IPS DF 6.9 (cell line): ENCODE measurements around the gene MED25.

Experiments used
- DNase-seq: peaks from one replicate; pipeline ENCODE4 v3.0.0-alpha.2; 2013; ENCODE audit warnings: low read depth, low spot score
- H3K27ac ChIP-seq: one replicate; pipeline ENCODE4 v1.5.1; 2013; ENCODE audit warnings: low read length, control low read depth
- H3K27me3 ChIP-seq: 2 replicates; pipeline ENCODE4 v1.6.1; 2013; ENCODE audit warnings: mild to moderate bottlenecking, low read length; ENCODE audit not compliant: control insufficient read depth, insufficient read depth
- H3K36me3 ChIP-seq: 2 replicates; pipeline ENCODE4 v1.6.1; 2013; ENCODE audit warnings: low read length; ENCODE audit not compliant: control insufficient read depth, insufficient read depth
- H3K4me1 ChIP-seq: 2 replicates; pipeline ENCODE4 v1.6.1; 2013; ENCODE audit warnings: low read length; ENCODE audit not compliant: control insufficient read depth, insufficient read depth
- H3K4me3 ChIP-seq: 2 replicates; pipeline ENCODE4 v1.5.1; 2013; ENCODE audit warnings: mild to moderate bottlenecking, low read length
- H3K9me3 ChIP-seq: 2 replicates; pipeline ENCODE4 v1.6.1; 2013; ENCODE audit warnings: low read length, inconsistent platforms; ENCODE audit not compliant: control insufficient read depth, insufficient read depth
- whole genome bisulfite sequencing: extraction: QIAGEN DNeasy Blood & Tissue Kit; methylation state at CpG from one replicate; pipeline ENCODE4 v1.1.7; 2013; ENCODE audit warnings: mixed read lengths, missing lambda C conversion rate; ENCODE audit not compliant: insufficient read length, insufficient coverage; 5-methylcytosine and 5-hydroxymethylcytosine counted together

Gene MED25

DNA sequence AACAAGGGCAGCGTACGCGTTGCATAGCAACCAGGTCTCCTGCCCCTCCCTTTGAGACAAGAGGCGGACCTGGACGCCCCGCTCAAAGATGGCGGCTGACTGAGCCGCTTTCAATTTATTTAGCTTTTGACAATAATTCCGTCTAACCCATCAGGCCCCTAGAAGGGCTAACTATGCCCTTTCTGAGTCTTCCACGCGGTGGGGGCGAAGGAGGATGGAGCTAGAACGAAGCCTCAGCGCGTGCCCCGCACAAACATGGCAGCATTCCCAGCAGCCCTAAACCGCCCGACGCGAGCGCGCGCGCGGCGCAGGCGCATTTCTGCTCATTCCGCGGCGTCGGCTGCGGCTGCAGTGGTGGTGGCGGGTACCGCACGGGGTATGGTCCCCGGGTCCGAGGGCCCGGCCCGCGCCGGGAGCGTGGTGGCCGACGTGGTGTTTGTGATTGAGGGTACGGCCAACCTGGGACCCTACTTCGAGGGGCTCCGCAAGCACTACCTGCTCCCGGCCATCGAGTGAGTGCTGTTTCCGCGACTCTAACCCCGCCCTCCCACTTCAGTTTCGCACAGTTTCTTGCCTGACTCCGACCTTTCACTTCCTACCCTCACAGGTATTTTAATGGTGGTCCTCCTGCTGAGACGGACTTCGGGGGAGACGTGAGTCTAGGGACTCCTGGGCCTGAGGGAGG lies at the start of gene MED25:
MED25 (plus strand) TSS at position 326 of the 685 bp plus-strand sequence; CDS start at position 379, 53 bp downstream.
- H3K27me3 ChIP-seq, result no peaks in the 10 kb centered on the region
- H3K9me3 ChIP-seq, result no peaks in the 10 kb centered on the region
- WGBS, result no CpG with 5 or more reads among the region's 57 CpGs
- 0 out of 2 replicates have a peak, but pooled peaks cover 1% of the 10 kb centered on the region for H3K4me1 ChIP-seq
- peak within 1 kb of the TSS; percentile 71 for H3K4me3 ChIP-seq
- no peaks in the 10 kb centered on the region; the same call in 1 of the 2 replicates for H3K36me3 ChIP-seq
- no peak within 1 kb of the TSS for H3K27ac ChIP-seq
- DNase-seq, result no peak

DNA sequence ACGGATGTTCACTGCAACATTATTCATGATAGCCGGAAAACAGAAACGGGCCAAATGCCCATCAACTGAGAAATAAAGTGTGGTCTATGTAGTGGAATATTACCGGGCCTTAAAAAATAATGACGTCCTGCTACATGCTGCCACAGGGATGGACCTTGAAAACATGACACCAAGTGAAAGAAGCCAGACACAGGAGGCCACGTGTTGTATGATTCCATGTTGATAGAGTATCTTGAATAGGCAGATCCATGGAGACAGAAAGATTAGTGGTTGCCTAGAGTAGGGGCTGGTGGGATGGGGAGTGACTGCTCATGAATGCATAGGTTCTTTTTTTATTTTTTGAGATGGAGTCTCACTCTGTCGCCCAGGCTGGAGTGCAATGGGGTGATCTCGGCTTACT lies 47.6 kb upstream of the MED25 start:
- Histone ChIP-seq H3K4me1 (no peaks in the 10 kb centered on the region), H3K9me3 (no peaks in the 10 kb centered on the region), H3K4me3 (no peak overlapping the region), H3K27ac (no peak overlapping the region), H3K36me3 (no peaks in the 10 kb centered on the region), H3K27me3 (no peaks in the 10 kb centered on the region)
- no peak for DNase-seq
- WGBS, result no CpG with 5 or more reads among the region's 8 CpGs

DNA sequence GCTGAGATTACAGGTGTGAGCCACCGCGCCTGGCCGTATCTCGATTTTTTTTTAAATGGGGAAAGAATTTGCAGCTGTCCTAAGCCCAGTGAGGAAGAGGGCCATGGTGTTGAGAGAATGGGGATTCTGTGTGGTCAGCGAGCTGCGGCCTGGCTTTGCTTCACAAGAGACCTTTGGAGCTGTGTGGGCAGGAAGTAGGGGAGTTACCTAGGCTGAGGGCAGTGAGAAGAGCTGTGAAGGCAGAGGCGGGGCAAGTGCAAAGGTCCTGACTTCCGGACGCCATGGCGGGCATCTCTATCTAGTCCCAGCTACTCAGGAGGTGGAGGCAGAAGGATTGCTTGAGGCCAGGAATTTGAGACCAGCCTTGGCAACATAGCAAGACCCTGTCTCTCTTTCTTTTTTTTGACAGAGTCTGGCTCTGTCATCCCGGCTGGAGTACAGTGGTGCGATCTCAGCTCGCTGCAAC lies 46.4 kb upstream of the MED25 start:
- WGBS, result no CpG with 5 or more reads among the region's 13 CpGs
- Histone ChIP-seq H3K9me3 (no peaks in the 10 kb centered on the region), H3K36me3 (no peaks in the 10 kb centered on the region), H3K4me3 (no peak overlapping the region), H3K4me1 (no peaks in the 10 kb centered on the region), H3K27ac (no peak overlapping the region), H3K27me3 (no peaks in the 10 kb centered on the region)
- no peak for DNase-seq

DNA sequence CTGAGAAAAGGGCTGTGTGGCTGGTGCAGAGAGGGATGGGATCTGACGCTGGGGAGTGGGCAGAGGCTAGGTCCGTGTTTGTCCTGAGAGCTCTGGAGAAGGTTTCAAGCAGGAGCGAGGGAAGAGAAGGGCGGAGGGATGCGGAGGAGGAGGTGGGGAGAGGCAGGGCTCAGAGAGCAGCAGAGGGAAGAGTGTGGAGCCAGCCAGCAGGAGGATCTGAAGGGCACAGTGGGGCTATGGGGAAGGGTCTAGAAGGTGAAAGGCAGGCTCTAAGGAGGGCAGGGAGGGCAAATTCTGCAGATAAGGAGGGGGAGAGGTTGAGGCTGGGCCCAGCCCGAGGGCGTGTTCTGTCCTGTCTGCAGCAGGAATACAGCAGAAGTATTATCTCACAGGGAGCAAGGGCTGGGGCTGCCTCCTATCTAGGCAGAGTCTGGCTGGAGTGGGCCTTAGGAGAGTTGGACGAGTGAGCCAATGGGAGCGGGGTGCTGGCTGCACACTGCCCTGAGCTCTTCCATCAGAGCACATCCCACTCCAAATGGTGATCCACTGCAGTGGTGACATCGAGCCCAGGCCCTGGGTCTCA lies 45.1 kb upstream of the MED25 start:
- Histone ChIP-seq H3K36me3 (no peaks in the 10 kb centered on the region), H3K27me3 (no peaks in the 10 kb centered on the region), H3K4me3 (no peak overlapping the region), H3K9me3 (no peaks in the 10 kb centered on the region), H3K27ac (no peak overlapping the region), H3K4me1 (no peaks in the 10 kb centered on the region)
- no CpG with 5 or more reads among the region's 10 CpGs for WGBS
- no peak for DNase-seq

DNA sequence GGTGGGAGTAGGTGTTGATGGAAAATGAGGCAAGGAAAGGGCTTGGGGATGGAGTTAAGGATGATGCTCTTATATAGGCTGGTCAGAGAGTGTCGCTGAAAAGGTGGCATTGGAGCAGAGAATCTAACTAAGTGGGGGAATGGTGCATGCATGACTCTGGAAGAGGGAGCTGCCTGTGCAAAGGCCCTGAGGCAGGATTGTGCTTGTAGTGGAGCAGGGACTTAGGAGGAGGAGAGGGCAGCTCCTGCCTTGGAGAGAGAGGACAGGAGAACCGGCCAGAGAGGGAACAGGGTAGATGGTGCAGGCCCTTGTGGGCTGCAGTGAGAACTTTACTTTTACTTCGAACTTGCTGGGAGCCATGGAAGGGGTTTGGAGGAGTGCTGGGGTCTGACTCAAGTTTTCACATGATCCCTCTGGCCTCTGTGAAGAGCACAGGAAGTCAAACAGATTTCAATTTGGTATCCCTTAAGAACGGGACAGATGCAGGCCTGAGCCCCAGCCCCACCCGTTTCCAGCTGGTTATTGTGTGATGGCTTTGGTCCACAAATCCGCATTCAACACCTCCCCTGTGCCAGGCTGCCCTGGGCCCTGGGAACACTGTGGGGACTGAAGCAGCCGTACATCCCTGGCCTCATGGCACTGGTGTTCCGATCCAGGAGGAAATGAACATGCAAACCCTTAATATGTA lies 44.3 kb upstream of the MED25 start:
- no peak overlapping the region for H3K27ac ChIP-seq
- H3K36me3 ChIP-seq, result no peaks in the 10 kb centered on the region
- no peak for DNase-seq
- H3K27me3 ChIP-seq, result no peaks in the 10 kb centered on the region
- no peaks in the 10 kb centered on the region for H3K9me3 ChIP-seq
- H3K4me3 ChIP-seq, result no peak overlapping the region
- H3K4me1 ChIP-seq, result no peaks in the 10 kb centered on the region
- WGBS, result no CpG with 5 or more reads among the region's 8 CpGs

DNA sequence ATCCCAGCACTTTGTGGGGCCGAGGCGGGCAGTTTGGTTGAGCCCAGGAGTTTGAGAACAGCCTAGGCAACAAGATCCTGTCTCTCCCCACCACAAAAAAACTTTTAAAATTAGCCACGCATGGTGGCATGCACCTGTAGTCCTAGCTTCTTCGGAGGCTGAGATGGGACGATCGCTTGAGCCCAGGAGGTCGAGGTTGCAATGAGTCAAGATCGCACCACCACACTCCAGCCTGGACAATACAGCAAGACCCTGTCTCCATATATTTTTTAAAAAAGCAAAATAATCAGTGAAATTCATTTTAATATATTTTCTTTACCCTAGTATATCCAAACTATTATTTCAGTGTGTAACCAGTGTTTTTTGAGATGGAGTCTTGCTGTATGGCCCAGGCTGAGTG lies 43.1 kb upstream of the MED25 start:
- DNase-seq, result no peak
- Histone ChIP-seq H3K36me3 (no peaks in the 10 kb centered on the region), H3K27ac (no peak overlapping the region), H3K9me3 (no peaks in the 10 kb centered on the region), H3K4me3 (no peak overlapping the region), H3K27me3 (no peaks in the 10 kb centered on the region), H3K4me1 (no peaks in the 10 kb centered on the region)
- no CpG with 5 or more reads among the region's 8 CpGs for WGBS

DNA sequence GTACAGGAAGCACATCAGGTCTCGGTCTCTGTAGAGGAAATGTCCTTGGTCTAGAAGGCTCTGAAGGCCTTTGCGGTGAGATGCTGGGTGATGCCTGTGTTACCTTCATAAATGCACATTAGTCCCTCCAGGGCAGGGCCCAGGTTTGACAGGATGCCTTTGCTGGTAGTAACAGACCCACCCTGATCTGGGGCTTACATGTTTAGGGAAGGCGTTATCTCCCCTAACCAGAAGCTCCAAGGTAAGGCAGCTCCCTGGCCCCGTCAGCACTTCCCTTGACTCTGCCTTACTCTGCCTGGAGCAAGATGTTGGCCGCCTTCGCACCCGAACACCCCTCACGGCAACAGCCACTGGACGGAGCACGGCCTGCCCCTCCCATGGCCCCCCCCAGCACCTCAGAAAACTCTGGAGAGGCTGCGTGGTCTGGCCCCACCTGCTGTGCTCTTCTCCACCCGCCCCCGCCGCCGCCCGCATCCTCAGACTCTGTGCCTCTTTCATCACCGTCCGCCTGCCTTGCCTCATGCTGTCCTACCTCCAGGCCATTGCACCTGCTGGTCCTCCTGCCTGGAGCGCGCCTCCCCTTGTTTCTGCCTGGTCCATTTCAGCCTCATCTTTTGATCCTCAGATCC lies 42.2 kb upstream of the MED25 start:
- no peak overlapping the region for H3K27ac ChIP-seq
- H3K4me1 ChIP-seq, result no peaks in the 10 kb centered on the region
- DNase-seq, result no peak
- WGBS, result no CpG with 5 or more reads among the region's 20 CpGs
- H3K27me3 ChIP-seq, result no peaks in the 10 kb centered on the region
- H3K9me3 ChIP-seq, result no peaks in the 10 kb centered on the region
- no peak overlapping the region for H3K4me3 ChIP-seq
- H3K36me3 ChIP-seq, result no peaks in the 10 kb centered on the region

DNA sequence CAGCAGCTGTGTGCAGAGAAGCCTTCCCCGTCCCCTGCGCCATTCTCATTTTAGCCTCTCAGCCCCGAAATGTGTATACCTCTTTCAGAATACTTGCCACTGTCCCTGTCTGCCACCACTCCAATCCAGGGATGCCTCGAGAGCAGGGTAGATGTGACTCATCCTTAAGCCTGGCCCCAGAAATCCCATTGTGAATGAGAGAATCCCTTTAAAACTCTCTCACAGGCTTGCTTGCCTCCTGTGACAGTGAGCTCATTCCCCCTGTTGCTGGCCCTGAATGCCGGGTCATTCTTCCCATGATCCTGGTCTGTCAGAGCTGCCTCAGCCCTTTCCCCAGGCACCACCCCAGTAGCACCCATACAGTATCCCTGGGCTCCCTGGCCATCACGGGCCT lies 41.7 kb upstream of the MED25 start:
- DNase-seq, result no peak
- H3K9me3 ChIP-seq, result no peaks in the 10 kb centered on the region
- no peaks in the 10 kb centered on the region for H3K36me3 ChIP-seq
- no peak overlapping the region for H3K27ac ChIP-seq
- H3K27me3 ChIP-seq, result no peaks in the 10 kb centered on the region
- H3K4me1 ChIP-seq, result no peaks in the 10 kb centered on the region
- H3K4me3 ChIP-seq, result no peak overlapping the region
- WGBS, result no CpG with 5 or more reads among the region's 6 CpGs

DNA sequence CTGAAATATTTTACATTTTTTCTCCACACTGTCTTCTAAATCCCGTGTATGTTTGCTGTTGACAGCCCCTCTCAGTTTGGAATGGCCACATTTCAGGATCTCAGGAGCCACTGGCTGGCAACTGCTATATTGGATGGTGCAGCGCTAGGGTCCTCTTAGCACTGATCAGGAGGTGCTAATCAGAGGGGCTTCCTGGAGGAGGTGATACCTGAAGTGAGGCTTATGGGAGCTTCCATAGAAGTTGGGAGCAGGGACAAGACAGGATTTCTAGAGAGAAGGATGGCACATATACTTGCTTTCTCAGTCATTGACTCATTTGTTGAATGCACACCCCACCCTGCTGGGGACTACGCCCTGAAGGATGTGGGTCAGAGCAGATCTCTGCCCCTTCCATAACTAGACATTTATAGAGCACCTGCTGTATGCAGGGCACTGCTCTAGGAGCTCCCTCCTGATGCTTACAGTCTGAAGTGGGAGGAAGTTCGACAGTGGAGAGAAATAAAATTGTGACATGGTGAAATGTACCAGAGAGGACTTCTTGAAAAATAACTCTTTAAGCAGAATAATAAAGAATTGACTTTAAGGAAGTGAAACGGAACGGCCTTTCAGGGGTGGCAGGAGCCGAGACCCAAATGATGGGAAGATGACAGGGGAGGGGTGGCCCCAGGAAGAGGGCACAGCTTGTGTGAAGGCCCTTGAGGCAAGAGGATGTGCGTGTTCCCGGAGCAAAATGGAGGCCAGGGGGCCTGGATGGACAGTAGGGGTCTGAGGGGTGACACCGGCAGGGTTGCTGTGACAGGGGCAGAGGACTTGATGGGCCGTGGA lies 38.1 kb upstream of the MED25 start:
- no peak for DNase-seq
- no peaks in the 10 kb centered on the region for H3K9me3 ChIP-seq
- no CpG with 5 or more reads among the region's 11 CpGs for WGBS
- H3K27me3 ChIP-seq, result no peaks in the 10 kb centered on the region
- no peak overlapping the region for H3K4me3 ChIP-seq
- no peaks in the 10 kb centered on the region for H3K4me1 ChIP-seq
- H3K27ac ChIP-seq, result no peak overlapping the region
- H3K36me3 ChIP-seq, result peaks cover 7% of the 10 kb centered on the region; the same call in 1 of the 2 replicates

DNA sequence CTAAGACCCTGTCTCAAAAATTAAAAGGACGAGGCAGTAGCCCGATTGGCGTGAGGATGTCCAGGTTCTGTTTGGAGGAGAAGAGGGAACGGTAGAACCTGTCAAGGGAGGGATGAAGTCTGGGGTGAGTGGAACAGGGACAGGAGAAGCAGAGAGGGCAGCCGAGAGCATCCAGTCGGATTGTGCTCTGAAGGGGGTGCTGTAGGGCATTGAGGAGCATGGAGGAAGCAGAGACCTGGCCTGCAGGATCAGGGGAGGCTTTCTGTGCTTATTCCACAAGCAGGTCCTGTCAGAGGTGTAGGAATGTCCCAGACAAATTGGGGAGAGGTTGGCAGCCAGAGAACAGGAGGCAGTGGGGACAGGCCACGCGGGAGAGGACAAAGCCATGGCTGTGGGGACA lies 37.2 kb upstream of the MED25 start:
- Histone ChIP-seq H3K4me3 (no peak overlapping the region), H3K27me3 (no peaks in the 10 kb centered on the region), H3K4me1 (no peaks in the 10 kb centered on the region), H3K36me3 (peaks cover 7% of the 10 kb centered on the region; the same call in 1 of the 2 replicates), H3K27ac (no peak overlapping the region), H3K9me3 (no peaks in the 10 kb centered on the region)
- no peak for DNase-seq
- no CpG with 5 or more reads among the region's 8 CpGs for WGBS
